ENCODE measurements around the gene ACBD6. TPM values are rescaled to one million over a fixed set of nuclear protein-coding genes. Genes with fewer than 3 reads are reported as not detected.

Gene ACBD6
- total and polyA plus RNA-seq, 8 donors, result 8.9 to 48.8 (median 37.7) TPM

DNA sequence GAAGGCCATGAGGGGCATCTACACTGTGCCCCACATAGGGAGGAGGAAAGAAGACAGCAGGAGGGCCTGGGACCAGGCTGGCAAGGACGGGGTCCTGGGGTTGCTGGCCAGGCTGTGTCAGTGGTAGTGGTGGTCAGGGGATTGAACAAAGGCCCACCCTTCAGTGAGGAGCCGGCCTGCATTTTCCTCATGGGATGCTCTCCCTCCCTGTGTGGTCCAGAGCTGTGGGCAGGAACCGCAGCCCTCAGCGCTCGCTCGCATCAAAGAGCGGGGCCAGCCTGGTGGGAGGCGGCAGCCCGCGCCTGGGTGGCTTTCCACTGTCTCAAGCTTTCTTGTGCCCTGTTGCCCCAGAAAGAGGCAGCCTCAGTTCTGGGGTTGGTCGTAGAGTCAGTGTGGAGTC is 247.5 kb downstream of the ACBD6 start:
- Histone ChIP-seq H3K27ac (no peak overlapping the region), H3K9me3 (no peaks in the 10 kb centered on the region), H3K27me3 (peaks cover 13 to 93% (median 47%) of the 10 kb centered on the region in 3 donors), H3K4me3 (no peak overlapping the region), H3K36me3 (no peaks in the 10 kb centered on the region), H3K4me1 (no peaks in the 10 kb centered on the region)
- DNase-seq, result no peak
- 81 to 93% (median 87%) methylated on average over 5 to 11 of the region's 11 CpGs for WGBS, 5 donors
- TF ChIP-seq, protein P1, sequence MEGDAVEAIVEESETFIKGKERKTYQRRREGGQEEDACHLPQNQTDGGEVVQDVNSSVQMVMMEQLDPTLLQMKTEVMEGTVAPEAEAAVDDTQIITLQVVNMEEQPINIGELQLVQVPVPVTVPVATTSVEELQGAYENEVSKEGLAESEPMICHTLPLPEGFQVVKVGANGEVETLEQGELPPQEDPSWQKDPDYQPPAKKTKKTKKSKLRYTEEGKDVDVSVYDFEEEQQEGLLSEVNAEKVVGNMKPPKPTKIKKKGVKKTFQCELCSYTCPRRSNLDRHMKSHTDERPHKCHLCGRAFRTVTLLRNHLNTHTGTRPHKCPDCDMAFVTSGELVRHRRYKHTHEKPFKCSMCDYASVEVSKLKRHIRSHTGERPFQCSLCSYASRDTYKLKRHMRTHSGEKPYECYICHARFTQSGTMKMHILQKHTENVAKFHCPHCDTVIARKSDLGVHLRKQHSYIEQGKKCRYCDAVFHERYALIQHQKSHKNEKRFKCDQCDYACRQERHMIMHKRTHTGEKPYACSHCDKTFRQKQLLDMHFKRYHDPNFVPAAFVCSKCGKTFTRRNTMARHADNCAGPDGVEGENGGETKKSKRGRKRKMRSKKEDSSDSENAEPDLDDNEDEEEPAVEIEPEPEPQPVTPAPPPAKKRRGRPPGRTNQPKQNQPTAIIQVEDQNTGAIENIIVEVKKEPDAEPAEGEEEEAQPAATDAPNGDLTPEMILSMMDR (IDR thresholded peaks at IDR 0.05), result no peak
- TF ChIP-seq POLR2A (IDR thresholded peaks at IDR 0.05), result no peak
- TF ChIP-seq POLR2AphosphoS5 (IDR thresholded peaks at IDR 0.05), result no peak
- TF ChIP-seq EP300 (IDR thresholded peaks at IDR 0.05), result no peak
- intact Hi-C loops (cut with DNase I; ENCODE audit: low total_unique reads), result loop anchor here (10.0 kb wide), 1 partner anchor 230 kb away; no protein-coding TSS in a partner anchor

DNA sequence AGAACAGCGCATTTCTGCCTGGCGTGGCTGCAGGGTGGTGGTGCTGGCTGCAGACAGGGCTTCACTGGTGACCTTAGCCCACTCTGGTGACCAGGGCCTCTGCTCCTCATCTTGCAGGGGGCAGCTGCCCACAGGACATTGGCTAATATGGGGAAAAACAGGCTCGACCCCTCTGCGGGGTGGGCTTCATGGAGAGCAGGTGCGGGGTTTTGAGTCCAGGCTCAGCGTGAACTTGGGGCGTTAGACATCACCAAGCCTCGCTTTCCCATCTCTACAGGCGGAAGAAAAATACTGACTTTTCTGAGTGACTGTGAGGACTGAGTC is 247.9 kb downstream of the ACBD6 start:
- H3K4me1 ChIP-seq, result no peaks in the 10 kb centered on the region
- WGBS, 5 donors, result 85 to 89% (median 89%) methylated on average over 7 to 9 of the region's 9 CpGs
- no peaks in the 10 kb centered on the region for H3K36me3 ChIP-seq
- H3K9me3 ChIP-seq, result no peaks in the 10 kb centered on the region
- peaks cover 13 to 89% (median 43%) of the 10 kb centered on the region in 3 donors for H3K27me3 ChIP-seq
- DNase-seq, result no peak
- TF ChIP-seq POLR2A (IDR thresholded peaks at IDR 0.05) (no peak), POLR2AphosphoS5 (IDR thresholded peaks at IDR 0.05) (no peak), EP300 (IDR thresholded peaks at IDR 0.05) (no peak)
- TF ChIP-seq, protein P1 (IDR thresholded peaks at IDR 0.05), result no peak
- intact Hi-C loops (cut with DNase I; ENCODE audit: low total_unique reads), result loop anchor here (10.0 kb wide), 1 partner anchor 230 kb away; no protein-coding TSS in a partner anchor
- H3K4me3 ChIP-seq, result no peak overlapping the region
- H3K27ac ChIP-seq, result no peak overlapping the region

DNA sequence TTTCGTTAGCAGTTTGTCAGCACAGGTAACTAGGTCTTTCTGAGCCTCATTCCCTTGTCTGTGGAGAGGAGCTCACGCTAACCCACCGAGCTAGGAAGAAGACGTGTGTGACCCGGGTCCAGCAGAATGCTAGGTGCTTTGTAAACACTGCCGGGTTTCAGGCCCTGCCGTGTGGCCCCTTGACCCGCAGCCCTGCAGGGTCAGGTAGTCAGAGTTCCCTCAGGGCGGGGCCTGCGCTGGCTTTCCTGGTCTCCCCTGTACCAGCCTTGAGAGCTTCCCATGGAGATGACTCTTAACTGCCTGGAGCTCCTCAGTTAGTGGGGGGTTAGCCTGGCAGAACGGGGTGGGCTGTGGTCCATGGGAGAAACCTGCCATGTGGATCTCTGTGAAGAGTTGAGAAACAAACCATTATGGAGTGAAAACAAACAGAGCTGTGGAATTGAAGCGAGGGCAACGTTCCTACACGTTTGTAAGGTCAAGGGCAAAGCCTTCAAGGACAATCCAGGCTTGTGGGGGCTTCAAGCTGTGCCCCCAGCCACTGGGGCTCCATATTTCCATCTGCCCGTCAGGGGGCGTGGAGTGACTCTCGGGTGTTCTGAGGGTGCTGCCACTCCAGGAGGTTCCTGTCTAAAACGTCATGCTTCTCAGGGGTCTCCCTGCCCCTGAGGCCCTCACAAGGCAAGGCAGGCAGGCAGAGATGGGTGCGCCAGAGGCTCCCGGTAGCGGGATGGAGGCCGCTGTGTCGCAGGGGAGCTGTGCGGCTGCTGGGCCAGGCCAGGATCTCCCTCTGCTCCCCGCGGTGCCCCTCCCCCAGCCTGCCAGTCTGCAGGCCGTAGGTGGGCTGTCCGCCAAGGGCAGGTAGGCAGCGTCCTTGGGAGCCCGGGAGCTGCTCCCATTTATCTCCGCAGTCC is 248.5 kb downstream of the ACBD6 start:
- DNase-seq, result peak in 1 of 2 donors; percentile 50
- intact Hi-C loops (cut with DNase I; ENCODE audit: low total_unique reads), result loop anchor here (10.0 kb wide), 1 partner anchor 231 kb away; no protein-coding TSS in a partner anchor
- peaks cover 13 to 82% (median 37%) of the 10 kb centered on the region in 3 donors for H3K27me3 ChIP-seq

More for the DNA sequence above, 248.5 kb downstream of the ACBD6 start:
- H3K36me3 ChIP-seq, result no peaks in the 10 kb centered on the region
- no peak overlapping the region for H3K4me3 ChIP-seq
- no peaks in the 10 kb centered on the region for H3K4me1 ChIP-seq
- H3K27ac ChIP-seq, result no peak overlapping the region
- TF ChIP-seq, protein P1 (IDR thresholded peaks at IDR 0.05), result no peak
- TF ChIP-seq POLR2A (IDR thresholded peaks at IDR 0.05), result no peak
- no peak for TF ChIP-seq POLR2AphosphoS5 (IDR thresholded peaks at IDR 0.05)
- no peak for TF ChIP-seq EP300 (IDR thresholded peaks at IDR 0.05)
- no peaks in the 10 kb centered on the region for H3K9me3 ChIP-seq
- 53 to 68% (median 63%) methylated on average over 12 to 31 of the region's 31 CpGs for WGBS, 5 donors

Data from stomach (tissue), 9 donors.